Erythroblast (primary cell): ENCODE results near the gene MNT.
"Not testable (repeated sequence)": the region's sequence is repeated elsewhere in the genome, so short reads cannot be mapped to it uniquely, and the experiment has no call there.

Source experiments
- DNase-seq, 2 experiments: peaks; one replicate each; lab custom pipeline; 2025; lab: John Stamatoyannopoulos, UW
- GATA1 ChIP-seq: IDR thresholded peaks from 2 replicates; pipeline ENCODE4 v1.6.1; 2011; ENCODE audit warnings: low read depth, mild to moderate bottlenecking, control low read depth, low read length, moderate library complexity
- POLR2A ChIP-seq: IDR thresholded peaks from 2 replicates; pipeline ENCODE4 v1.6.1; 2011; ENCODE audit warnings: mild to moderate bottlenecking, low read length

MNT gene, protein sequence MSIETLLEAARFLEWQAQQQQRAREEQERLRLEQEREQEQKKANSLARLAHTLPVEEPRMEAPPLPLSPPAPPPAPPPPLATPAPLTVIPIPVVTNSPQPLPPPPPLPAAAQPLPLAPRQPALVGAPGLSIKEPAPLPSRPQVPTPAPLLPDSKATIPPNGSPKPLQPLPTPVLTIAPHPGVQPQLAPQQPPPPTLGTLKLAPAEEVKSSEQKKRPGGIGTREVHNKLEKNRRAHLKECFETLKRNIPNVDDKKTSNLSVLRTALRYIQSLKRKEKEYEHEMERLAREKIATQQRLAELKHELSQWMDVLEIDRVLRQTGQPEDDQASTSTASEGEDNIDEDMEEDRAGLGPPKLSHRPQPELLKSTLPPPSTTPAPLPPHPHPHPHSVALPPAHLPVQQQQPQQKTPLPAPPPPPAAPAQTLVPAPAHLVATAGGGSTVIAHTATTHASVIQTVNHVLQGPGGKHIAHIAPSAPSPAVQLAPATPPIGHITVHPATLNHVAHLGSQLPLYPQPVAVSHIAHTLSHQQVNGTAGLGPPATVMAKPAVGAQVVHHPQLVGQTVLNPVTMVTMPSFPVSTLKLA

DNA sequence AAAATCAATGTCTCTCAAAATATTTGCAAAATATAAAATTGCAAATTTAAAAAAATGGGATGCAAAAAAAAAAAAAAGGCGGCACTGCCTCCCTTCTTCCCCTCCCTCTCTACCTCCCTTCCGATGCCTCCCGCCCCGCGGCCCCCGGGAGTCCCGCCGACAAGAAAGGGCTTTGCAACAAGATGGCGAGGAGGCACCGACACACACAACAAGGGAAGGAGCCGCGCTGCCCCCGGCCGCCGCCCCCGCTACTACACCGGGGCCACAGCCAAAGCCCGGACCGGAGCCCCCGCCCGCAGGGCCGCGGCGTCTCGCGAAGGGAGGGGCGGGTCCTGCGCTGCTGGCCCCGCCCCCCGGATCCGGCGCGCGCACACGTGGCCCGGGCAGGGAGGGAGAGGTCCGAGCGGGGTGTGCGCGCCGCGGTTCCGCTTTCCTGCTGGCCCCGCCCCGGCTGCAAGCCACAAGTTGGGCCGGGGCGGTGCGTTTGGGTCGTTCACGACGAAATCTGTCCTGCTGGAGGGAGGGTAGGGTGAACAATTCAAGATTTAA, at the start of gene MNT:
Gene MNT, minus strand, starts transcription at position 184 of the 549 bp plus-strand sequence. CDS start 348 bp downstream, outside the sequence.
- DNase-seq: peak; percentile 96 to 98
- no peak for TF ChIP-seq GATA1
- peak; percentile 49 for TF ChIP-seq POLR2A

DNA sequence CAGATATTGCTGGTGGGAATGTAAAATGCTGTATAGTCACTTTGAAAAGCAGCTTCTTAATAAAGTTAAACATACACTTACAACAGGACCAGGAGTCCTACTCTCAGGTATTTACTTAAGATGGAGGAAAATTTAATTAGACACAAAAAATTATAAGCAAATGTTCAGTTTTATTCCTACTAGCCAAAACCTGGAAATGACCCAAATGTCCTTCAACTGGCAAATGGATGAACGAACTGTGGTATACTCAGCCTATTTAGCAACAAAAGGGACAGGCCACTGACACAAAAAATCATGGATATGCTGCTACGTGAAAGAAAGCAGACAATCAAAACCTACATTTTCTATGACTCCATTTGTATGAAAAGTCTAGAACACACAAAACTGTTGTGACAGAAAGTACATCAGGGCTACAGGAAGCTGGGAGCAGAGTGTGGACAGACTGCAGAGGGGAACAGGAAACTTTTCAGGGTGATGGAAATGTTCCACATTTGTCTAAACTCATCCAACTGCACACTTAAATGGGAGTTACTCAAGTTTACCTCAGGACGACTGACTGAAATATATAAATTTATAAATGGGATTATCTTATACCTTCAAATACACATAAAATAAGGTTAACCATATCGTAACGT, 49.3 kb upstream of the MNT start:
- DNase-seq: no peak
- TF ChIP-seq GATA1 (no peak), POLR2A (no peak)

DNA sequence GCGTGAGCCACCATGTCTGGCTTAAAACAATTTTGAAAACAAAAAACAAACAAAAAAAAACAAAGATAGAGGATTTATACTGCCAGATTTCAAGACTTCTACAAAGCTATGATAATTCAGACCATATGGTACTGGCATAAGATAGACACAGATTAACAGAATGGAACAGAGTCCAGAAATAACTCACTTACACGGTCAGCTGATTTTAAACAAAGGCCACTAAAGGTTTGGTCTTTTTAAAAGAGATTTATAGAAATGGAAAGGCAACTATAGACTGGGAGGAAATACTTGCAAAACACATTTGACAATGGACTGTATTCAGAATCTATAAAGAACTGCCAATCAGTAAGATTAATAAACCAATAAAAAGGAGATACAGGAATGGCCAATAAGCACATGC, 48.6 kb upstream of the MNT start:
- DNase-seq: no peak

DNA sequence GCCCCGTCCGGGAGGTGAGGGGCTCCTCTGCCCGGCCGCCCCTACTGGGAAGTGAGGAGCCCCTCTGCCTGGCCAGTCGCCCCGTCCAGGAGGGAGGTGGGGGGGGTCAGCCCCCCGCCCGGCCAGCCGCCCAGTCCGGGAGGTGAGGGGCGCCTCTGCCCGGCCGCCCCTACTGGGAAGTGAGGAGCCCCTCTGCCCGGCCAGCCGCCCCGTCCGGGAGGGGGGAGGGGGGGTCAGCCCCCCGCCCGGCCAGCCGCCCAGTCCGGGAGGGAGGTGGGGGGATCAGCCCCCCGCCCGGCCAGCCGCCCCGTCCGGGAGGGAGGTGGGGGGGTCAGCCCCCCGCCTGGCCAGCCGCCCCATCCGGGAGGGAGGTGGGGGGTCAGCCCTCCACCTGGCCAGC, 46.6 kb upstream of the MNT start:
- DNase-seq: not testable (repeated sequence)

More for the DNA sequence above, 48.6 kb upstream of the MNT start:
- TF ChIP-seq GATA1 (no peak), POLR2A (no peak)

DNA sequence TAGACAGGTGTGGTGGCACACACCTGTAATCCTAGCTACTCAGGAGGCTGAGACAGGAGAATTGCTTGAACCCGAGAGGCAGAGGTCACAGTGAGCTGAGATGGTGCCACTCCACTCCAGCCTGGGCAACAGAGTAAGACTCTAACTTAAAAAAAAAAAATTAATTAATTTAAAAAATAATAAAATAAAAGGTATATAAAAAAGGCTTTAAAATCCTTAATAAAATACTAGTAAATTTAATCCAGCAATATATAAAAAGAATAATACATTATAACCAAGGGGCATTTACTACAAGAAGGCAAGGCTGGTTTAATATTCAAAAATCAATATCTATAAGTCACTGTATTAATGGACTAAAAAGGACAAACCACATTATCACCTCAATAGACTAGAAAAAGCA, 44.8 kb upstream of the MNT start:
- TF ChIP-seq POLR2A: no peak
- TF ChIP-seq GATA1: no peak
- DNase-seq: no peak

DNA sequence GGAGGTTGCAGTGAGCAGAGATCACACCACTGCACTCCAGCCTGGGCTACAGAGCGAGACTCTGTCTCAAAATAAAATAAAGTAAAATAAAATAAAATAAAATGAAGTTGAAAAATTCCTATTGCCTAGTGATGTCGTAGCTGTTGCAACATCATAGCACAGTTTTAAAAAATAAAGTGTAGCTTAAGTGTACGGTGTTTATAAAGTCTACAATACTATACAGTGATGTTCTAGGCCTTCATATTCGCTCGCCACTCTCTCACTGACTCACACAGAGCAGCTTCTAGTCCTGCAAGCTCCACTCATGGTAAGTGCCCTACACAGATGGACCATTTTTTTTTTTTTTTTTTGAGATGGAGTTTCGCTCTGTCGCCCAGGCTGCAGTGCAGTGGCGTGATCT, 43.5 kb upstream of the MNT start:
- TF ChIP-seq GATA1: no peak
- no peak for TF ChIP-seq POLR2A
- DNase-seq: no peak

DNA sequence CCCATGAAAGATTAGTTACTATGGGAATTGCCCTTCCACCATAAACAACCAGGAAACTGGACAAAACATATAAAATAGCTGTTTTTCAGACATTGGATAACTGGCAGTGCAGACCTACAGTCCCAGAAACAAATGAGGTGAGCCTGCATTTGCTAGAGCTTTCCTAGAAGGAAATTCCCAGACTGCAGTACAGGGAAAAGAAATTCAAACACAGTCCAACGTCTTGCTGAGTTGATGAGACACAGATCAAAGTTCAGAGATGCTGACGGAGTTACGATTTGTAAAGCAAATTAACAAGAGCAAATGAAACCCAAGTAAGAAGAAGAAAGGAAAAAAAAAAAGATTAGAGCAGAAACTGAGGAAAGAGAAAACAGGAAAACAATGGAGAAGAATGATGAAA, 41.3 kb upstream of the MNT start:
- TF ChIP-seq GATA1 (no peak), POLR2A (no peak)
- DNase-seq: no peak

DNA sequence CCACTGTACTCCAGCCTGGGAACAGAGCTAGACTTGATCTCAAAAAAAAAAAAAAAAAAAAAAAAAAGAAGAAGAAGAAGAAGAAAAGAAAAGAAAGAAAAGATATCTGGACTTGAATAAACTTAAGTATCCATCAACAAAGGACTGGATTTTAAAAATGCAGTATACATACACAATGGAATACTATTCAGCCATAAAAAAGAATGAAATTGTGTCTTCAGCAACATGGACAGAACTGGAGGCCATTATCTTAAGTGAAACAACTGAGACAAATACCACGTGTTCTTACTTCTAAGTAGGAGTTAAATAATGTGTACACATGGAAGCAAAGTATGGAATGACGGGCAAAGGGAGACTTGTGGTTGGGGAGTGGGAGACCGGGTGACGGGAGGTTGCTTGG, 40.1 kb upstream of the MNT start:
- TF ChIP-seq POLR2A: no peak
- TF ChIP-seq GATA1: no peak
- DNase-seq: no peak

DNA sequence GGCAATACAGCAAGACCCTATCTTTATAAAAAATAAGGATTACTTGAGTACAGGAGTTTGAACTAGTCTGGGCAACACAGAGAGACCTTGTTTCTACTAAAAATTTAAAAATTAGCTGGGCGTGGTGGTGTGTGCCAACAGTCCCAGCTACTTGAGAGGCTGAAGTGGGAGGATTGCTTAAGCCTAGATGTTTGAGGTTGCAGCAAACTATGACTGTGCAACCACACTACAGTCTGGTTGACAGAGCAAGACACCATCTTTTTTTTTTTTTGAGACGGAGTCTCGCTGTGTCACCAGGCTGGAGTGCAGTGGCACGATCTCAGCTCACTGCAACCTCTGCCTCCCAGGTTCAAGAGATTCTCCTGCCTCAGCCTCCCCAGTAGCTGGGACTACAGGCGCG, 39.1 kb upstream of the MNT start:
- DNase-seq: not testable (repeated sequence)

DNA sequence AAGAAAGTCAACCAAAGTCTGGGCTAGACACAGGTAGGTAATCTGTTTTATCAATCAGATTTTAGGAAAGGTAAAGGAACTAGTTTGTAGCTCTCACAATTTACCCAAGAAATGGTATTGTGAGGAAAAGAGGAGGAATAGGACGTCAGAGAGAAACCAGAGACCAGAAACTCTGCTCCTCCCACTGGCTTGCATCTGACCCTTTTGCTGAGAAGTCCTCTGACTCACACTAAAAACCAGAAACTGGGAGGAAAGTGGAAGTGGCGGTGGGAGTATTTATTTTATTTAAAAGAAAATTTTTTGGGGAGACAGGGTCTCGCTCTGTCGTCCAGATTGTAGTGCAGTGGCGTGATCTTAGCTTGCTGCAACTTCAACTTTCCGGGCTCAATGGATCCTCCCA, 38.0 kb upstream of the MNT start:
- DNase-seq: no peak
- TF ChIP-seq GATA1 (no peak), POLR2A (no peak)

DNA sequence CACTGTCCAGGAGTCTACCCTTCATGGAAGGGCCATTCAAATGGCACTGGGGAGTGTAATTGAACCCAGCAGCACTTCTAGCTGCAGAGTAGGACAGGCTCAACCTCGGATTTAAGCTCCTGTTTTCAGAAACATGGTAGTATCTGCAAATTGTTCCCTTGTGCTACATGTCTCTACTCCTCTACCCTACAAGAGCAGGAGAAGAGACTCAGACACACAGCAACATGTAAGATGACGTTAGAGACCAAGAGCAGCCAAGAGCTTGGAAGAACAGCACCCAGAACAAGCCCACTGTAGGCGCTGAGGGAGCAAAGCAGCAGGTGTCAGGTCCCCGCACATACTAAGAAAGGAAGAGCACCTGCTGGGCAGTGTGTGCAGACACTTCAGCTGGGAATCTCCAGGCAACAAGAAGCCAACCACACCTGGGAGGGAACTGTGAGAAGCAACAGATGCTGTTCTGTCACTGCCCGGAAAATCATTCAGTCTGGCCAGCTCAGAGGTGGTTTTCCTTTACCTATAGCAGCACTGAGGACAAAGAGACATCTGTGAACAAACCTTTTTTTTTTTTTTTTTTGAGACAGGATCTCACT, 35.6 kb upstream of the MNT start:
- TF ChIP-seq GATA1: no peak
- TF ChIP-seq POLR2A: no peak
- no peak for DNase-seq

DNA sequence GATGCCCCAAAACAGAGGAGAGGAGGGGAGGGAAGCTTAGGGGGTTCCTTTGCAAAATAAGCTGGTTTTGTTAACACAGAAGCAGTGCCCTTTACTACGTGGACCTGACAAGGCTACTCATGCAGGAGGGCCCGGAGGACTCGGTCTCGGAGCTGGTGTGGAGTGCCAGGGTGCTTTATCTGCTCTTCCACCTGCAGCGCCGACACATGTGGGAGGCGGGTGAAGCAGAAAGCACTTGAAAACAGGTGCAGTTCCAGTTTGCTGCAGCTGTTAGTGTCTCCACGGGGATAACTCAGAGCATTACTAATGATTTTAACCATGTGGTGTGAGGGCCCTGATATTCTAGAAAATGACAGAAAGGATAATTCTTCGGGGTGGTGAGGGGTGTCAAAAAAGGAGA, 35.0 kb upstream of the MNT start:
- TF ChIP-seq GATA1 (no peak), POLR2A (no peak)
- peak; percentile 45 to 75 for DNase-seq

DNA sequence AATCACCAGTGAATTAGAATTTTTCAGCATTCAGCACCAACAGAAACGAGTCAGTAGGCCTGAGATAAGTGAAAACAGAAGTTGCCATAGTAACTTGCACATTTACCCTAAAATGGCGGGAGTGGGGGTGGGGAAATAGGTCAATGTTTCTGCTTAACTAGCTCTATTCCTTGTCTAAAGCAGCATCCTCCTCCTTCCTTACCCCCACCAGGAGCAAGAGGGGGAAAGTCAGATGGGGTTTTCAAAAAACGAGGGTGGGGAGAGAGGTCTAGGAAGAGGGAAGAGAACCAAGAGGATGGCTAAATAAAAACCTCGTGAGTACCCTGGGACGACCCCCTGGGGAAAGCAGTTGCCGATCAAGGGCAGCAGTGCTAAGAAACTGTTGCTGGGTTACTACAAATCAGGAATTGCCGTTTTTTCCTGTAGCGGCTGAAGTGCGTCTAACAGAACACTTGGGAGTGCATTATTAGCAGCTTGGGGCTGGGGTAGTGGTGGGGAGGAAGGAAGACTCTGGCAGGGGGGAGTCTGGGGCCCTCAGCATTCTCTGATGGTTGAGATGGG, 34.4 kb upstream of the MNT start:
- DNase-seq: peak; percentile 45 to 63
- TF ChIP-seq POLR2A (no peak), GATA1 (no peak)
